HG03064 (cell line): ENCODE results near the gene PERCC1.

Experiments
- ATAC-seq: cut with Tn5 transposase; IDR thresholded peaks from one replicate; pipeline ENCODE4 v1.9.1; 2021; ENCODE audit warnings: low read depth; ENCODE audit not compliant: unreplicated experiment

Gene PERCC1

DNA sequence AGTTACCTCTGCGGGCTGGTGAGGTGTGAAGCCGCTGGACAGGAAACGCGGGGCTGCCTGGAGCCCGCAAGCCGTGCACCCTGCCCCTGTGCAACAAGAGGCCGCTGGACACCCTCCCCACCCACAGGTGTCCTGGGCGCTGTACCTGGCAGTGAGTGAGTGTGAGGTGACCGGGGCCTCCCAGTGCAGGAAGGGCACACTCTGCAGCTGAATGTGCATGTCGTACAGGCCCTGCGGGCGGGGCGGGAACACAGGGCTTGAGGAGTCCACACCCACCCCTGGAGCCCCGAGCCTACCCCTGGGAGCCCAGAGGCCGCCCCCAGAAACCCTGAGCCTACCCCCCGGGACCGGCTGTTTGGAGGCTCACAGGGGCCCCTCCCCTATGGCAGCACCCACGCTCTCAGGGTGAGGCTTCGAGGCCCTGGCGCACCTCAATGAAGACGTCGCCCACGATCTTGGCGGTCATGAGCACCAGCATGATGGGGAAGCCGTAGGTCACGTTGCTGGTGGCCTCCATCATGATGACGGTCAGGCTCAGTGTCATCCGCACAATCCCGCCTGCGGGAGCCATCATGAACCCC lies 17.7 kb downstream of the PERCC1 start:
- ATAC-seq = no peak

DNA sequence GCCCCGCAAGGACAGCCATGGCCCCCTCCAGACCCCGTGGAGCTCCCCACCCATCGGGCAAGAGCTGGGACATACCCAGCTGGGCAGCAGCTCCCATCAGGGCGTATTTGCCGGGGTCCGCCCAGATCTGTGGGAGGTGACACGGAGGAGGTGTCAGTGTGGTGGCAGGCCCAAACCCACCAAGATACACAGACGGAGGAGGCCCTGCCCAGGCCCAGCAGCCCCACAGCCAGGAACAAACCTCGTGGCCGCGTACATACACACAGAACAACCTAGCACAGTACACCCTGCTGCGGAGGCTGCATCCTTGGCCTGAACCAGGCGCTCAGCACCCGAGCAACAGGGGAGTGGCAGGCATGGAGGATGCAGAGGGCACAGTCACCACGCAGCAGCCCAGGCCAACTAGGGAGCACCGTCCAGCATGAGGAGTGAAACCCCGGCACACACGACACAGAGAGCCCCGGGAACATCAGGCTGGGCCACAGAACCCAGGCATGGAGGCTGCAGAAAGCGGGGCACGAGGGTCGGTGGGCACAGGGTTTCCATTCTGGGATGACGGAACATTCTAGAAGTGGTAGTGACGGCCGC lies 18.4 kb downstream of the PERCC1 start:
- no peak for ATAC-seq

DNA sequence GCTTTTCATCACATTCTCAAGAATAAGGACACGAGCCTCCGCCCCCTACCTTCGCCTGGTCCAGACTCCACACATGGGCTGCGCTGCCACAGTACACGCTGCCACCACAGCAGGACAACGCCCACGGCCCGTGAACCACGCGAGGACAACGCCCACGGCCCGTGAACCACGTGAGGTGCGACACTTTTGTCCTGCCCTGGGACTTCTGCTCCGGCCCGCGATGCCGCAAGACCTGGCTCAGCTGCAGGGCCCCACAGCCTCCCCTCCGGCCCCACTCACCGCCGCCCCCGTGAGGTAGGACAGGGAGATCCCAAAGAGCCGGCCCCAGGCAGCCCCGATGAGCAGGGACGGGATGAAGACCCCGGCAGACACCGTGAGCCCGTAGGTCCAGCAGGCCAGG lies 19.3 kb downstream of the PERCC1 start:
- no peak for ATAC-seq

GRCh38 chr16:1450841-1451240 lies 20.0 kb downstream of the PERCC1 start:
- ATAC-seq = no peak

DNA sequence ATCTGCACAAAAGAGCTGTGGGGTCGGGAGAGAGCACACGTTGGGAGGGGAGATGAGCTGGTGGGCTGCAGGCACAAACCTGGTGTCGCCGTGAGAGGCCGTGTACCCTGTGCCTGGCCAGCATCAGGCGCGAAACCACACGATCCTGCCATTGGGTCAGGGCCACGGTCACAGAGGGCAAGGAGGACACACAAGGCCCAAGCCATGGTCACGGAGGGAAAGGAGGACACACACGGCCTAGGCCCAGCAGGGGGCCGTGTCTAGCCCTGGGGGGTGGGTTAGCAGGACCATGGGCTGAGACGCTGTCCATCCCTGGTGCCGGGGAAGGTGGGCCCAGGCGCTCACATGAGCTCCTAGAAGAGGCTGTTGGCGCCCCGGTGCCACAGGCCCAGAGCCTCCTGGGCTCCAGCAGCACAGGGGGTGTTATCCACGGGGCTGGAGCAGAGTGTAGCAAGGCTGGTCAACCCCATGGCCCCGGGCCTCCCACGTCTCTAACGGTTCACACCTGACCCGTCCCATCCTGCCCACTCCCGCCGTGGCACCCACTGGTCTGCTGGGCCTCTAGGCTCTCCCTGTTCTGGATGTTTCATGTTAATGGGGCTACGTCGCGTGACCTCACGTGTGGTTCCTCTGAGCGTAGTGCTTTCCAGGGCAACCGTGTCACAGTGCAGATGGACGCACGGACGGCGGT lies 21.0 kb downstream of the PERCC1 start:
- no peak for ATAC-seq

DNA sequence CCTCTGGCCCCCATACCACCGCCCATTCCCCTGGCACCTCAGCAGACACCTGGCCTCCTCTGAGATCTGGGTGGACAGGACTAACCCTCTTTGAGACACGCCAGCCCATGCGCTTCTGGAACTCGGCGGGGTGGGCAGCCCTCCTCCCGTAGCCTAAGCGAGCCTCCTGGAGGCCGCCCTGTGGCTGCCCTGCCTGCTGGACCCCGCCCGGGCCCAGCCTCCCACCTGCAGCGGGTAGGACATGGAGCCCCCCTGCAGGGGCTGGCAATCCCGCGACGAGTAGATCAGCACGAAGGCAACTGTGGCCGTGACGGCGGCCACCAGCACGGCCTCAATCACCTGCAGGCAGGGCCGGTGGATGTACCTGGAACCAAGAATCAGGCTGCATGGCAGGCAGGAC lies 21.7 kb downstream of the PERCC1 start:
- ATAC-seq = no peak

DNA sequence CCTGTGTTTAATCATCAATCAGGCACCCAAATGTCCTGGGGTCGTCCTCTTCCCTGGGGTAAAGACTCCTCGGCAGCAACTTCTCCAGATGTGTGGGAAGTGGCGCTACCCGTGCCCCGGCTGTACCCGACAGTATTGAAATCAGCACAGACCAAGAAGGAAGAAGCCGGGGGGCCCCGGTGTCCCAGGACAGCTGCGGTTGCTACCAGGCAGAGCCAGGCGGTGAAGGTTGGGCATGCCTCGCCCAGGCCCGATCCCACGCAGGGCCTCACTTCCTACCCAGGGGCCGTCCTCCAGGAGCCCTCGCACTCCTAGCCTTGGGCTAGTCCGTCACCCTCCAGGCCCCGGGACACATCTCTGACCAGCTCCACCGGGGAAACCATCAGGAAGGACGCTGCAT lies 22.4 kb downstream of the PERCC1 start:
- no peak for ATAC-seq

DNA sequence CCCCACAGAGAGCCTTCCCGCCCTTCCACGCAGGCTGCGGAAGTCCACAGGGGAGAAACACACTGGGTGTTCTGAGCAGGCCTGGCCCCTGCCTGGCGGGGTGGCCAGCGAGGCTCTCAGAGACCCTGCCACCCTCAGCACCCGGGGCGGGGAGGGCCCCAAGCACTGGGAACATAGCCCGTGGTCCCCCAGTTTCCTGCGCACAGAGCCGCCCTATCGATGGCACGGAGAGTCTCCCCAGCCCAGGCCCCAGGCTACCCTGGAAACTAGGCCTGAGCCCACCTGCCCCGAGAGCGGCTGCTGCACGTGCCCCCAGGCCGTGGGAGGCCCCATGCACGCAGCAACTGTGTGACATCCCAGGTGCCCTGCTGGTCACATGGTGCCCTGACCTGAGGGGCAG lies 23.7 kb downstream of the PERCC1 start:
- no peak for ATAC-seq

DNA sequence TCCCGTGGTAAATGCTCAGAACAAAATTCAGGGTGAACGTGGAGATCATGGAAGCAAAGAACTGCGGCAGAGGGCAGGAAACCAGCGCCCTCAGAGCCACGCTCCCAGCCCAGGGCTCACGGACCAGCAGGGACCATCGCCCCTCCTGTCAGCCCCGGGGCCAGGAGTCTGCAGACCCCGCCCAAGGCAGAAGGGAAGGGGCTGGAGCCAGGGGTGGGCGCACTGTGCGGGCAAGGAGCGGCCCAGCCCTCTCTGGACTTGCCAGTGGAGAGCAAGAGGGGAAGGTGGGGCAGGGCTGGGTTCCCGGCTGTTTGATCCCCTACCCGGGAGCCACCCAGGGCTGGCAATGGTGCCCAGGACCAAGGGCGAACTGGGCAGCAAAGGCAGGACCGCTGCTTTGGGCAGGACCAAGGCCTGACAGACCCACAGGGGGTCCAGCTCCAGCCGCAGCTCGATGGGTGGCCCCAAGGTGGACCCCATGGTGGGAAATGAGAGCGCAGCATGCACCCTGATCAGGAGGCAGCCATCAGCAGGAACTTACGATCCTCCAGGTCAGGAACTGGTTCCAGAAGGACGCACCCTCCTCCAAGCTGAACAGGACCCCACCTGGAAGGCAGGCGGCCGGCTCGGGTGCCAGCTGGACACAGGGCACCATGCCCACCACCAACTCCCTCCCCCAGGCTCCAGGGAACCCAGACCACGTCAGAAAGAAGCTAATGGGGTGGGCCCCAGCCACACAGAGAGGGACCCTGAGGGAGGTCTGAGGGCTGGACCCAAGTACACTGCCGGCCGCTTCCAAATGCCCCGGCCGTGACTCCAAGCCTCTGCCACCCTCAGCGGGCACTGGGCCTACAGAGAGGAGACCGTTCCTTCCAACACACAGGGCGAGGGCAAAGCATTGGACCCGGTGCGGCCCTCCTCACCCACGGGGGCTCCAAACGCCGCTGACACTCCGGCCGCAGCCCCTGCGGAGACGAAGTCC lies 24.6 kb downstream of the PERCC1 start:
- ATAC-seq = no peak

GRCh38 chr16:1456951-1457350 lies 26.1 kb downstream of the PERCC1 start:
- no peak for ATAC-seq

- ATAC-seq = no peak
These were observed 26.8 kb downstream of the PERCC1 start for GRCh38 chr16:1457489-1458245.

DNA sequence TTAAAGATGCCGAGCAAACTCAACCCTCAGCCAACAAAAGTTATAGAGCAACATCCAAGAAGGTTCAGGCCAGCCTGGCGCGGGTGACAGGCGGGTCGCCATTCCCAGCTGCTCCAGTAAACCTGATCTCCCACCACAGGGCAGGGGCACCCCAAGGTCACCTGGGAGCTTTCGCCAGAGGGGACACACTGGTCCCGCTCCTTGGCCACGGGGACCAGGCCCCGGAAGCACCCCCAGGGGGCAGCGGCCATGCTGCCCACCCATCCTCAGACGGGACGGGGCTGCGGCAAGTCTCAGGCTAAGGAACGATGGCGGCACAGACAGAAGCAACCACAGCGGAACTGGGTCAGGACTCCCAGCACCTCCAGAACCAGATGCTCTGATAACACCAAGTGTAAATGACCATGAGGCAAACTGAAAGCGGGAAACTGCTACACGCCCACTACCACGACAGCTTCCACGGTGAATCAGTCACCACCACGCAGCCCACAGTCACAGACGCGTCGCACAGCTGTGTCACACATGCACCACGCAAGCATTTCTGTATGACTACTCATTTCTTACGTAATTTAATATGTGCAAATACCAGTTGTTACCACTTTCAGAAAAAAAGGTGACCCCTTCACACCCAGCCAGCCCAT lies 27.6 kb downstream of the PERCC1 start:
- no peak for ATAC-seq

GRCh38 chr16:1458977-1459341 lies 28.1 kb downstream of the PERCC1 start:
- no peak for ATAC-seq

GRCh38 chr16:1459967-1460366 lies 29.1 kb downstream of the PERCC1 start:
- no peak for ATAC-seq

DNA sequence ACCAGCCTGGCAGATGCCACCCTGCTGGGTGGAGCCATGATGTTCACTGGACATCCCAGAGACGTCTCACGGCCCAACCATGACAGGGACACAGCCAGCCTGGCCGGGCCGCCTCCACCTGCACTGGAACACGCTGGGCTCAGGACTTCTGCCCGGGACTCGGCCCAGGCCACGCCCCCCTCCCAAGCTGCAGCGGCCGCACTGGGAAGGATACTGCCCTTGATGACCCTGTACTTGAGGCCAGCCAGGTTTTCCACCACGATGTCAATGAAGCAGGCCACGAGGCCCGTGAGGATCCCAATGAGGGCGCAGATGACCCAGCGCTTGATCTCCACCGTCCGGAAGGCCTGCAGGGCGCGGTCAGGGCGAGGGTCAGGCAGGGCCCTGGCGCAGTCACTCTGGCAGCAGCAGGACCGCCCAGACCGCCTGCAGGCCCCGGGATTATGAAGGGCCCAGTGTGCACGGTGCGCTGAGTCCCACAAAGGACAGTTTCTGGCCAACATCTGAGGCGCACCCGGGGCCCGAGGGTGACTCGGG lies 29.8 kb downstream of the PERCC1 start:
- no peak for ATAC-seq

GRCh38 chr16:1461146-1461545 lies 30.3 kb downstream of the PERCC1 start:
- no peak for ATAC-seq

DNA sequence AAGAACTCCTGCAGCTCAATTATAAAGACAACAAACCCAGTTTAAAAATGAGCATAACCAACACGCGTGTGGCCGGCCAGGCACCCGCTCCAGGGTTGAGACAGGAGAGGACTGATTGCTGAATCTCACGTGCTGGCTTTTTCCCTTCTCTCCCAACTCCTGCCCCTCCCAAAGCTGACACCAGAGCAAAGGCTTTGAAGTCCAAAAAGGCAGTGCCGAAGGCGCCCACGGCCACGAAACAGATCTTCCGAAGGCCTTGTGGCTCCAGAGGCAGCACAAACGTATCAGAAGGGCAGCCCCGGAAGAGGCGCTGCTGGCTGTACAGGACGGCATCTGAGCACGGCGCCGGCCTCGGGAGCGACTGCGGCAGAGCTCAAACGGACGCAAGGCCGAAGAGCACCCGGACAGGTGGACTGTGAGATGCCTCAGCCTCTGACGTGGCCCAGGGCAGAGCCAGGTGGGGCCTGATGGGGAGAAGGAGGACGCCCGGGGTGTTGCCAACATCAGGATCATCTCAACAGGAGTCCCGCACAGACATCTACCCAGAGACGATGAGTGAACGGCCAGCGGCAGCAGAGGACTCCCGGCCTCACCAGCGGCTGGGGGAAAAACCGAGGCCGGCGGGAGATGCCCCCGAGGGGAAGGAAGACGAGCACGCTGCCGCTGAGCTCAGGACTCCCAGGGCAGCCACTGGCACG lies 33.5 kb downstream of the PERCC1 start:
- no peak for ATAC-seq

- ATAC-seq = no peak
These were observed 34.2 kb downstream of the PERCC1 start for GRCh38 chr16:1464894-1465566.

GRCh38 chr16:1465567-1465915 lies 34.7 kb downstream of the PERCC1 start:
- no peak for ATAC-seq
